ENCODE data around the gene P4HA2.

P4HA2 gene

DNA sequence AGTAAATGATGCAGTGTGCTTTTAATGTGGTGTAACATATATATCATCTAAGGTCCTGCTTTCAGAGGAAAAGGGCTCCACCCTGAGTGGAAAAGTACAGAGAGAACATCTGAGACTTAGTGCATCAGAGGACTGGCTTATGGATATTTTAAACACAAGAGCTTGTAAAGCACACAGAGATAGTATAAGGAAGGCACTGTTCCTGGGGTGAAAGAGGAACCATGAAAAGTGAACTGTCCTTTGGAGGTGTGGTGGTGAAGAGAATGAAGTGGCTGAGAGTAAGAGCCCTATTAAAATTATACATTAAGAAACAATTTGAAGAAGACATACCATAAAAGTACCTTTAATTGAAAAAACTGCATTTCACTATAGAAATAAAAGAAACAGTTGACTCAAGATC, 85.2 kb downstream of the P4HA2 start:
- H3K27ac ChIP-seq: no peak overlapping the region
- TF ChIP-seq, protein P1, sequence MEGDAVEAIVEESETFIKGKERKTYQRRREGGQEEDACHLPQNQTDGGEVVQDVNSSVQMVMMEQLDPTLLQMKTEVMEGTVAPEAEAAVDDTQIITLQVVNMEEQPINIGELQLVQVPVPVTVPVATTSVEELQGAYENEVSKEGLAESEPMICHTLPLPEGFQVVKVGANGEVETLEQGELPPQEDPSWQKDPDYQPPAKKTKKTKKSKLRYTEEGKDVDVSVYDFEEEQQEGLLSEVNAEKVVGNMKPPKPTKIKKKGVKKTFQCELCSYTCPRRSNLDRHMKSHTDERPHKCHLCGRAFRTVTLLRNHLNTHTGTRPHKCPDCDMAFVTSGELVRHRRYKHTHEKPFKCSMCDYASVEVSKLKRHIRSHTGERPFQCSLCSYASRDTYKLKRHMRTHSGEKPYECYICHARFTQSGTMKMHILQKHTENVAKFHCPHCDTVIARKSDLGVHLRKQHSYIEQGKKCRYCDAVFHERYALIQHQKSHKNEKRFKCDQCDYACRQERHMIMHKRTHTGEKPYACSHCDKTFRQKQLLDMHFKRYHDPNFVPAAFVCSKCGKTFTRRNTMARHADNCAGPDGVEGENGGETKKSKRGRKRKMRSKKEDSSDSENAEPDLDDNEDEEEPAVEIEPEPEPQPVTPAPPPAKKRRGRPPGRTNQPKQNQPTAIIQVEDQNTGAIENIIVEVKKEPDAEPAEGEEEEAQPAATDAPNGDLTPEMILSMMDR (conservative IDR thresholded peaks at IDR 0.05): no peak

Measured in VCaP (cell line).